Measurements from ENCODE around the gene VMAC. TPM values are rescaled to one million over a fixed set of nuclear protein-coding genes. Genes with fewer than 3 reads are reported as not detected.

Gene VMAC
- total RNA-seq, 2 experiments from 2014 or later, result 5.1 to 7.0 TPM

Other genes with a start within 250 kb of the VMAC start
- gene MICOS13, start 224.4 kb upstream of the VMAC start, total RNA-seq, result 10 to 100 TPM; 49.1 to 49.7 TPM
- 1 to 10 TPM; 1.0 to 2.4 TPM for gene HSD11B1L, start 223.8 kb upstream of the VMAC start, total RNA-seq
- gene RPL36, start 214.6 kb upstream of the VMAC start, total RNA-seq, result 1,000 to 10,000 TPM in 1 of 2 experiments, 100 to 1,000 TPM in 1; 976 to 1,078 TPM
- gene LONP1, start 184.7 kb upstream of the VMAC start, total RNA-seq, result 100 to 1,000 TPM; 134 to 141 TPM
- not detected for gene CATSPERD, start 184.2 kb upstream of the VMAC start, total RNA-seq
- 1 to 10 TPM; 2.1 to 6.0 TPM for gene PRR22, start 120.1 kb upstream of the VMAC start, total RNA-seq
- 10 to 100 TPM; 53.0 to 64.0 TPM for gene DUS3L, start 113.7 kb upstream of the VMAC start, total RNA-seq
- gene NRTN, start 99.8 kb upstream of the VMAC start, total RNA-seq, result not detected
- gene FUT6, start 65.2 kb upstream of the VMAC start, total RNA-seq, result not detected
- not detected for gene FUT3, start 53.4 kb upstream of the VMAC start, total RNA-seq
- not detected for gene FUT5, start 34.3 kb upstream of the VMAC start, total RNA-seq
- 100 to 1,000 TPM; 214 to 217 TPM for gene NDUFA11, start 1.1 kb upstream of the VMAC start, total RNA-seq
- 10 to 100 TPM in 1 of 2 experiments, 1 to 10 TPM in 1; 7.3 to 11.7 TPM for gene CAPS, start 9.4 kb downstream of the VMAC start, total RNA-seq
- gene RANBP3, start 73.3 kb downstream of the VMAC start, total RNA-seq, result 100 to 1,000 TPM in 1 of 2 experiments, 10 to 100 TPM in 1; 97.8 to 108 TPM
- 10 to 100 TPM in 1 of 2 experiments, 1 to 10 TPM in 1; 9.8 to 11.7 TPM for gene RFX2, start 205.6 kb downstream of the VMAC start, total RNA-seq
- gene ACSBG2, start 230.8 kb downstream of the VMAC start, total RNA-seq, result not detected

Measured in activated CD8-positive, alpha-beta memory T cell treated with anti-CD3 and anti-CD28 coated beads, Interleukin-2, amount 10 ng/mL, durations not matched to agents 7 days and 5 days (primary cell).